Mucosa of gallbladder (tissue), 1 donor: ENCODE data around the gene TRIM40. TPM values are rescaled to one million over a fixed set of nuclear protein-coding genes. Genes with fewer than 3 reads are reported as not detected.
"Not testable (repeated sequence)": the region's sequence is repeated elsewhere in the genome, so short reads cannot be mapped to it uniquely, and the experiment has no call there.

Experiments used
- DNase-seq: peaks from one replicate; pipeline ENCODE4 v3.0.0-alpha.2; 2020; ENCODE audit warnings: low spot score
- total RNA-seq: library from RNA; stranded (reverse); gene quantifications from one replicate; pipeline ENCODE4 v1.2.1, GENCODE V29; 2021
- donor health status: DM: no; HTN: no; CAD: no.

Gene TRIM40
- total RNA-seq, 1 donor from 2014 or later, result not detected

DNA sequence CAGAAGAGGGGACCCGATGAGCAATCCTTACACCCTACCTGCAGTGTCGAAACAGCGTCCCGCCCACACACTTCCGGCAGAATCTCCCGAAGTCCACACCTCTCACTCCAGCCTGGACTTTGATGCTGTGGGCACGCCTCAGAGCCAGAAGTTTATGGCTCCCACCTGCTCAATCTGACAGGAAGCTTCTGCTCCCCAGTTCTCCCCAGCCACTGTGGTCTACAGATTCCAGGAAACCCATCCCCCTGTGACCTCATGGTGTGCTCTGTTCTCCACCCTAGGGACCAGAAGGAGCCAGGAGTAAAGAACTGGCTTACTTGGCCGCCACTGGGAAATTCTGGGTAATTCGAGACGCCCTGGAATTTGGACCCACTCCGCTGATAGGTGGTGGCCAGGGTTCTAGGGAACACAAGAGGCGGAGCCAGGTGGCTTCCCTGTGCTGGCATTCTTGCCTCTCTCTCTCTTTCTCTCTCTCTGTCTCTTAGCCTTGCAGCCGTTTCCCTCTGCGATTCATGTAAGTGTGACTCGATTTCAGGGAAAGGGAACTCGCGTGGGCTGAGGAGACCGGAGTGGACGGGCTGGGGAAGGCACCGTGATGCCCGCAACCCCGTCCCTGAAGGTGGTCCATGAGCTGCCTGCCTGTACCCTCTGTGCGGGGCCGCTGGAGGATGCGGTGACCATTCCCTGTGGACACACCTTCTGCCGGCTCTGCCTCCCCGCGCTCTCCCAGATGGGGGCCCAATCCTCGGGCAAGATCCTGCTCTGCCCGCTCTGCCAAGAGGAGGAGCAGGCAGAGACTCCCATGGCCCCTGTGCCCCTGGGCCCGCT, 27.4 kb downstream of the TRIM40 start, which contains the start of gene TRIM15:
TSS of gene TRIM15 (plus strand) at position 457 of the 828 bp plus-strand sequence. CDS start at position 596, 139 bp downstream.
- peak; percentile 82 for DNase-seq

DNA sequence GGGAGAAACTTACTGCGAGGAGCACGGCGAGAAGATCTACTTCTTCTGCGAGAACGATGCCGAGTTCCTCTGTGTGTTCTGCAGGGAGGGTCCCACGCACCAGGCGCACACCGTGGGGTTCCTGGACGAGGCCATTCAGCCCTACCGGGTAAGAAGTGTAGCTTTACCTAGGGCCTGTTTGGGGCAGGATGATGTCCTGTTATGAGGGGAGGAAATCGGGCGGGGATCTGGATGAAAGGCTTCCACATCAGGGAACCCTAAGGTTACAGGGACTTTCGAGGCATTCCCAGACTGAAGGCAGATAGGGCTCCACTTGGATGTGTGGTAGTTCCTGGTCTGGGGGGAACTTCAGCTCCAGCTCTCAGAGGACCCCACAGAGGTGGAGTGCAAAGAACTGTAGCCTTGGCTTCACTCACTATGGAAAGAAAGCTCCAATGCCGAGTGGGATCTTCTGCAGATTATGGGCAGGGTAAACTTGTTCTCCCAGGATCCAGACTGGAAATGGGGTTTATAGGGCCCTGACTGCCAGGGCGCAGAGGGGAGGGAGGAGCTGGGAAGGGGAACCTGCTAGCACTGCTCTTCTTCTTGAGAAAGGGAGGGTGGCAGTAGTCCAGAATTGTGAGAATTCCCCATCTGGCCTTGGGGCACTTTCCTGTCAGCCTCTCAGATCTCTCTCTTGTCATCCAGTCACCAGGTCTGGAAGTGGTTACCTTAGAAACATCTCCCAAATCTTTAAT, 28.1 kb downstream of the TRIM40 start:
- no peak for DNase-seq

DNA sequence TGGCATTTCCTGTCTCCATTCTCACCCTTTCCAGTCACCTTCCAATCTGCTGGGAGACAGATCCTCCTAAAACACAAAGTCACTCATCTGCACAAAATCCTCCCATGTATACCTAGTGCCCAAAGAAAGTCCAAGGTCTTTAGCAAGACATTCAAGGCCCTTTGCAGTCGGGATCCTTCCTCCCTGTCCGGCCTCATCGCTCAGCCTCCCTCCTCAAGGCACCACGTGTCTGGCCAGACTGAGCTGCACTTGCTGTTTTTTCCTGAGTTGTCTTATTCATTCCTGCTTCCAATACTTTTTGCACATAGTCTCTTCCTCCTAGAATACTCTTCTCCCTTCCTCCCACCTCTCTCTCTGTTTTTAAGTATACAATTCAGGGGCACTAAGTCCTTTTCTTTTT, 28.8 kb downstream of the TRIM40 start:
- DNase-seq, result no peak

DNA sequence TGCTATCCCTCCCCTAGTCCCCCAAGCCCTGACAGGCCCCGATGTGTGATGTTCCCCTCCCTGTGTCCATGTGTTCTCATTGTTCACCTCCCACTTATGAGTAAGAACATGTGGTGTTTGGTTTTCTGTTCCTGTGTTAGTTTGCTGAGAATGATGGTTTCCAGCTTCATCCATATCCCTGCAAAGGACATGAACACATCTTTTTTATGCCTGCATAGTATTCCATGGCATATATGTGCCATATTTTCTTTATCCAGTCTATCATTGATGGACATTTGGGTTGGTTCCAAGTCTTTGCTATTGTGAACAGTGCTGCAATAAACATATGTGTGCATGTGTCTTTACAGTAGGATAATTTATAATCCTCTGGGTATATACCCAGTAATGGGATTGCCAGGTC, 29.3 kb downstream of the TRIM40 start:
- DNase-seq, result not testable (repeated sequence)

DNA sequence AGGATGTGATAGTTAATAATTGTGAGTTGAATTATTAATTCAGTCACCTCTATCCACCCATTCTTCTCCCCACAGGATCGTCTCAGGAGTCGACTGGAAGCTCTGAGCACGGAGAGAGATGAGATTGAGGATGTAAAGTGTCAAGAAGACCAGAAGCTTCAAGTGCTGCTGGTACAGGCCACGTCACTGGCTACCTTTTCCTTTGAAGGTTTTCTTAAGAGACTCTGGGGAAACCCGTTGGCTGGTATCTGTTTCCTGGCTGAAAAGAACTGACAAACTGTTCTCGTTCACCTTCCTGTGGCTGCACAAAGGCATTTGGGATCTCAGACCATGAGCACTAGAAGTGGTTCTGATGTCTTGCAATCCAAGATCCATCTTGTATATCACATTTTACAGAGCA, 31.2 kb downstream of the TRIM40 start:
- no peak for DNase-seq

DNA sequence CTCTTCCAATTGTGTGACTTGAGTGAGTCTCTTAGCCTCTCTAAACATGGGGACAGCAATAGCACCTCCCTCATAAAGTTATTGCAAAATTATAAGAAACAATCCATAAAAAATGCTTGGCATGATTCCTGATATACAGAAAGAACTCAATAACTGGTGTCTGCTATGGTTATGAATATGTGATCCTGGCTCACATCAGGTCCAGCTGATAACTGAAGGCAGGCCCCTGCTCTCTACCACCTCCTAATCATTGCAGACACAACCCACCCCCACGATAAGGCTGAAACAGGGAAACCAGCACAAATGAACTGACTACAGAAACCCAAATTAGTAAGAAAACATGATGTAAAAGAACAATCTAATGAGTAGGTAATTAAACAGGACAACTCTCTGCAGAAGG, 32.8 kb downstream of the TRIM40 start:
- no peak for DNase-seq

DNA sequence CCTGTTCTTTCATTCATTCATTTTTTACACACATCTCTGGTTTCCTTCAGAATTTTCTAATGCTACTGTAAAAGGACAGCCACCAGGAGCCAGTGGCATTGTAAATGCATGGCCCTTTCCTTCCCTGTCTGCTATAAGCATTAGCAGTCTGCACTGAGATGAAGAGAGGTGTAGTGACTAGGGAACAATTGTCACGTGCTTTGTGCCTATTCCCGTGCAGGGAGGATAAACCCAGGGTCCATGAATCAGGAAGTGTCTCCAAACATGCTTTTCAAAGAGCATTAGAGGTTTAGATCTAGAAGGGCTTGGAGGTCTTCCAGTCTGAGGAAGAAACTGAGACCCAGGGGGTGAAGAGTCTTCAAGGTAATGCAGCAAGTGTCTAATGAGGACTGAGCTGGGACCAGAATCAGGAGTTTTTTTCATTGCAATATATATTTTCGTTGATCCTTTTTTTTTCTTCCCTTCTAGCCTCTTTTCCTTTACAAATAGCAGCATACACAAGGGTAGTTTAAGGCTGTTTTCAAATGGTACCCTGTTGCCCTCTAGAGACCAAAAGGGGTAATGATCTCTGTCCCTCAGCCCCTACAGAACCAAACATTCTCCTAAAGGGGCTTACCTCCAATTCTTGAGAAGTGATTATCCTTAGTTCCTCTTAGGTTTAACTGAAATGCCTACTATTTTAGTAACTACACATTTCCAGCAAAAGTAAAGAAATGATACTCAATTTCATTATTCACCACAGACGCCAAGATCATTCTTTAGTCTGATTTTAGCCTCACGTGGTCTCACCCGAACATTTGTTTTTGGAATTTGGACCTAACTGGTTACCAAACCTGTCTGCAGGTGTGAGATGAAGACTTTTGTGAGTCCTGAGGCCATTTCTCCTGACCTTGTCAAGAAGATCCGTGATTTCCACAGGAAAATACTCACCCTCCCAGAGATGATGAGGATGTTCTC, 34.0 kb downstream of the TRIM40 start:
- no peak for DNase-seq

DNA sequence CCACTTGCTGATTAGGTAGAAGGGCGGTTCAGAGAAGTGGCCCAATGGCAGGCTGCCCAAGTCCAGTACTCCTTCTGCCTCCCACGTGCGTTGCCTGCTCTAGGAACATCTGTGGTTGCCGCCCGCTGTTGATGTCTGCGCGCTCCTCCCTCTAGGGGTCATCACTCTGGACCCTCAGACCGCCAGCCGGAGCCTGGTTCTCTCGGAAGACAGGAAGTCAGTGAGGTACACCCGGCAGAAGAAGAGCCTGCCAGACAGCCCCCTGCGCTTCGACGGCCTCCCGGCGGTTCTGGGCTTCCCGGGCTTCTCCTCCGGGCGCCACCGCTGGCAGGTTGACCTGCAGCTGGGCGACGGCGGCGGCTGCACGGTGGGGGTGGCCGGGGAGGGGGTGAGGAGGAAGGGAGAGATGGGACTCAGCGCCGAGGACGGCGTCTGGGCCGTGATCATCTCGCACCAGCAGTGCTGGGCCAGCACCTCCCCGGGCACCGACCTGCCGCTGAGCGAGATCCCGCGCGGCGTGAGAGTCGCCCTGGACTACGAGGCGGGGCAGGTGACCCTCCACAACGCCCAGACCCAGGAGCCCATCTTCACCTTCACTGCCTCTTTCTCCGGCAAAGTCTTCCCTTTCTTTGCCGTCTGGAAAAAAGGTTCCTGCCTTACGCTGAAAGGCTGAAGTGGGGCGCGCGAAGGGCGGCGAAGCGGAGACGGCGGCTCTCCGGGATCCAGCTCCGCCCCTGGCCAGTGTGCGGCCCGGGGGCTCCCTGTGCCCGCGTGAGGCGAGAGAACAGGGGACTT, 35.9 kb downstream of the TRIM40 start:
- no peak for DNase-seq

DNA sequence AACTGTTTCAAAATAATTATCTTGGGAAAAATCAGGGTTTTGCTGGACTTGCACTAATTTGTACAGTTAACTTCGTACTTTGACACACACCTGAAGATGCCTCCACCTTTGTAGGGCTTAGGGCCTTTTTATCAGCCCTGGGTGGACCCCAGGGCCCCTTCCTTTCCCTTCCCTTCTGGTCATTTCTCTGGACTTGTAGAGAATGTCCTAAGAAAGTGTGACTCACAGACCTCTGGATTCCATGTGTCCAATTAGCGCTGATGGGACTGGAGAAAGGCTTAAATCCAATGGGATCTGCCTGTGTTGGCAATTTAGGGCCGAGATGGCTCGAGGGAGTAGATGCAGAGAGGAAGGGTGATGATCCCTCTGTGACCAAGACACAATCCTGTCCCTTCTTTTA, 36.7 kb downstream of the TRIM40 start:
- DNase-seq, result no peak

DNA sequence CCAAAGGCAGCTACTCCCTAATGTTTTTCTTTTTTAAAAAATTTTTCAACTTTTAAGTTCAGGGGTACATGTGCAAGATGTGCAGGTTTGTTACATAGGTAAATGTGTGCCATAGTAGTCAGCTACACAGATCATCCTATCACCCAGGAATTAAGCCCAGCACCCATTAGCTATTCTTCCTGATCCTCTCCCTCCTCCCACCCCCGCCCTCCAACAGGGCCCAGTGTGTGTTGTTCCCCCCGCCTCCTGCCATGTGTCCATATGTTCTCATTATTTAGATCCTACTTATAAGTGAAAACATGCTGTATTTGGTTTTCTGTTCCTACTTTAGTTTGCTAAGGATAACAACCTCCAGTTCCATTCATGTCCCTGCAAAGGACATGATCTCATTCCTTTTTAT, 39.8 kb downstream of the TRIM40 start:
- DNase-seq, result no peak

DNA sequence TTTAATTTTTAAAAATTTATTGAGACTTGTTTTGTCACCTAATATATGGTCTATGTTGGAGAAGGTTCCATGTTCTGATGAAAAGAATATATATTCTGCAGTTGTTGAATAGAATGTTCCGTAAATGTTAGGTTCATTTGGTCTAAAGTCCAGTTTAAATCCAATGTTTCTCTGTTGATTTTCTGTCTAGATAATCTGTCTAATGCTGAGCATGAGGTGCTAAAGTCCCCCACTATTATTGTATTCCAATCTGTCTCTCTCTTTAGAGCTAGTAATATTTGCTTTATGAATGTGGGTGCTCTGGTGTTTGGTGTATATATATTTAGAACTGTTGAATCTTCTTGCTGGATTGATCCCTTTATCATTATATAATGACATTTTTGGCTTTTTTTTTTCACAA, 42.9 kb downstream of the TRIM40 start:
- DNase-seq, result no peak

DNA sequence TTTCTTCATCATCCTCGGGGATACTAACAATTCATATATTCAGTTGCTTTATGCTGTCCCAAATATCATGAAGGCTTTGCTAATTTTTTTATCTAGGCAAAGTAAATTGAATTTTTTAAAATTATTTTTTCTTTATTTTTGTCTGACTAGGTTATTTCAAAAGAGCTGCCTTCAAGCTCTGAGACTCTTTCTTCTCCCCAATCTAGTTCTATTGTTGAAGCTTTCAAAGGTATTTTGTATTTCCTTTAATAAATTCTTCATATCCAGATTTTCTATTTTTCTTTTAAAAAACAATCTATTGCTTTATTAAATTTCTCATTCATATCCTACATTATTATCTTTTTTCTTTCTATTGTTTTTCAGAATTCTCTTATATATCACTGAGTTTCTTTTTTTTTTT, 44.2 kb downstream of the TRIM40 start:
- no peak for DNase-seq

DNA sequence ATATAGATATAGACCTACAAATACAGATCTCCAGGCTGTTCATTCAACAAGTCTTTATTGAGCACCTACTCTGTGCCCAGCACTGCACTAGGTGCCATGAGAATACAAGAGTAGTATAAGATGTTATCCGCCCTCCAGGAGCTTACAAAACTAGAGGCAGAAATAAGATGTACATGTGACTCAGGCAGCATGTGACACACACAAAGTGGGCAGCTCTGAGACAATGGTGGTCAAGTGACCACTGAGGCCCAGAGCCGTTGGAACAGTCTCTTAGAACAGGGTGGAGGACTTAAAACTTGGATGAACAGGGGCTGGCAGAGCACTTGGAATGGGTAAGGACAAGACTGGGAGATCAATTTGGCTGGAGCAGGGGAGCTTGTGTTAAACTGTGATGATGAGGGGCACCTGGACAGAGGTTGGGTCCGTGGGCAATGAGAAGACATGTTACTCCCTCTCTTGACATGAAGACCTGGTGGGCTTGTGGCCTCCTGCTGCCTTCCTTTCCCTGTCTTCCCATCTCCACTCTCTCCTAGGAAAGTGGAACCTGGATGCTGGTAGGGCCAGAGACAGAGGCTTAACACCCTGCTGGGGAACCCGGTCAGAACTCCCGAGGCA, 48.6 kb downstream of the TRIM40 start:
- no peak for DNase-seq

DNA sequence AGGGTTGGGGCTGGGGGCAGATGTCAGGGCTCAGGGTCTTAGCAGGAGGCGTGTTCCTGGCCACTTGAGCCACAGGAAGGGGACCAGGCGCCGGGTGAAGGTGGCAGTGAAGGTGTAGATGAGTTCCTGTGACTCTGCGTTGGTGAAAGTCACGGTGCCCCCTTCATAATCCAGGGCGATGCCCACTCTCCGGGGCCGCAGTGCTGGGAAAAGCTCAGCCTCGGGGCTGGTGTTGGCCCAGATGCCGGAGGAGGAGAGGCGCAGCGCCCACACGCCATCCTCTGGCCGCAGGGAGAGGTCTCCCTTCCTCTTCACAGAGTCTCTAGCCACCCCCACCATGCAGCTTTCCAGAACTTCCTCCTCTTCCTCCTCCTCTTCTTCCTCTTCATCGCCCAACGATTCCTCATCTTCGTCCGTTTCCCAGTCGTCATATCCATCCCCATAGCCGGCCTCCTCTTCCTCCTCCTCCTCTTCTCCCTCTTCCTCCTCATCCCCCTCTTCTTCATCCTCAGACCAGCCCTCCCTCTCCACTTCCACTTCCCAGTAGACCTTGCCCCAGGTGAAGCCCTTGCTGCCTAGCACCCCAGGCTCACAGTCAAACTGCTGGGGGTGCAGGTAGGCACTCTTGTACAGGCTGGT, 50.0 kb downstream of the TRIM40 start:
- DNase-seq, result no peak

DNA sequence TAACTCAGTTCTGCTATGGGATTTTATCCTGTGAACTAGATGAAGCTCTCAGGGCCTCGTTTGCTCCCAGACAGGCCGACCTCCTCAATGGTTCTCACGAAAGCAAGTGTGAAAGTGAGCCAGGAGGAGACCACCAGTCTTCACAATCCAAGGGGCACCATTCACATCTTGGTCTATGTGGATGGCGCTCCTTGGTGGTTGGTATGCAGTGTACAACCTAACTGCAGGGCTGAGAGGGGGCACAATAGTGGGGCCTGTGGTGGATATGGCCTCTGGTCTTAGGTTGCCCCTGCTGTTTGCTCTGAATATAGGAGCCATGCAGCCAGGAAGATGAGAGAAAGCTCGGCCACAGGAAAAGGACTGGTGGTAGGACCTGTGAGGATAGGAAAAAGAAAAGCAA, 52.6 kb downstream of the TRIM40 start:
- DNase-seq, result no peak

DNA sequence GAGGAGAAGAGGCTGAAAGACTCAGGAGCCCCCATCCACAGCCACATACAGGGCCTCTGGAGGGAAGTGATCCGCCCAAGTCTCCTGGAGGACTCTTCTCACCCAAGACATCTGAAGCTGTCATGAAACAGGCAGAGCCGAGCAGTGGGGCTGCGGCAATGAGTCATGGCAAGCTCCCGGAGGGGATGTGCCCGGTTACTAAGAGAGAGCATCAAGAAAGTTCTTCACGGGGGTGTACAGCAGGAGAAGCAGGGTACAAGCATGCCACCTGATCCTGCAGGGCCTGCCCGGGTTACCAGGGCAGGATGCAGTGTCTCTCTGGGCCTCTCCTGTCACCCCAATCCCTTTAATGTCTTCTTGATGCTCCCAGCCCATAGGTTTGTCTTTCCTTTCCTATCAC, 56.1 kb downstream of the TRIM40 start:
- no peak for DNase-seq

DNA sequence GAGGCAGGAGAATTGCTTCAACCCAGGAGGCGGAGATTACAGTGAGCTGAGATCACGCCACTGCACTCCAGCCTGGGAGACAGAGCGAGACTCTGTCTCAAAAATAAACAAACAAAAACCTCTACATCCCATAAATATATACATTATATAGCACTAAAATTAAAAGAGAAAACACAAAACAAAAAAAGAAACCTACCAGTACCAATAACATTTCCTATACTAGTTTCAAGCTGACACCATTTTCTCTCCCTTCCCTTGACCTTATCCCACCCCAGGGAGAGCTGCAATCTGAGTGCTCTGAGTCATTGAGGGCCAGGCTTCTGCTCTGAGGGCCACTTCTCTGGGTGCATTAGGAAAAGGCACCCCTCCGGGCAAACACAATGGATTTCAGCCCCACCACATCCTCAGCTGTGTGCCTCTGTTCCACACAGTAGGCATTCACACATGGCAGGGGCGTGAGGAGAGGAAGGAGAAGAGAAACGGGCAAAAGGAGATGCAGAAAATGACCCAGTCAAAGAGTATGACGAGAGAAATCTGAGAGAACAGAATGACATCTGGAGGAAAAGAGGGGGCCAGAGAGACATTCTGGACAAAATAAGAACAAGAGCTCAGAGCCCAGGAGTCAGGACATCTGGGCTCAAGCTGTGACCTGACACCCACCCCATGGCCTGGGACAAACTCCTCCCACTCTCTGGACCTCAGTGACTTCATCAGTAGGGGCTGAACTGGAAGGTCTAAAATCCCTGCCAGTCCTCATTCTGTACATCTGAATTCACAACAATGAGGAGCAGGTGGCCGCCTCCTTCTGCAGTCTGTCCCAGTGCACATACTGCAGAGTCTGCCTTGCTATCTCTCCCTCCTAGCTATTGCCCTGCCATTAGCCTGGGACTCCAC, 59.1 kb downstream of the TRIM40 start:
- peak; percentile 7 for DNase-seq

DNA sequence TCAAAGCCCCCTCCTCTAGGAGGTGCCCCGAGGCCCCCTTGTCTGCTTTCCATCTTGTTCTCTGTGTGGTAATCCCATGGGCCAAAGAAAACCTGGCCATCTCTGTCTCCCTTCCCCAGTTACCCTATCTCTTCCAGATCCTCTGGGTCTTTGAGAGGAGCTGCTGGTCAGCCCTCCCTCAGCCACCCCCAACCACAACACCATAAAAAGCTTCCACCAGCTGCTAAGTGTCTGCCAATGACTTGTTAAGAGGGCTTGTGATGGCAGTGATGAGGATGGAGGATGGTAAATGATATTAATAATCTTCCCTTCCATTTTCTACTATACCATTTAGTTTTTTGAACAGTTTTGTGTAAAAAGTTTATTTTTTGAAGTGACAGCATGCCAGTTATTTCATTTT, 60.0 kb downstream of the TRIM40 start:
- no peak for DNase-seq

DNA sequence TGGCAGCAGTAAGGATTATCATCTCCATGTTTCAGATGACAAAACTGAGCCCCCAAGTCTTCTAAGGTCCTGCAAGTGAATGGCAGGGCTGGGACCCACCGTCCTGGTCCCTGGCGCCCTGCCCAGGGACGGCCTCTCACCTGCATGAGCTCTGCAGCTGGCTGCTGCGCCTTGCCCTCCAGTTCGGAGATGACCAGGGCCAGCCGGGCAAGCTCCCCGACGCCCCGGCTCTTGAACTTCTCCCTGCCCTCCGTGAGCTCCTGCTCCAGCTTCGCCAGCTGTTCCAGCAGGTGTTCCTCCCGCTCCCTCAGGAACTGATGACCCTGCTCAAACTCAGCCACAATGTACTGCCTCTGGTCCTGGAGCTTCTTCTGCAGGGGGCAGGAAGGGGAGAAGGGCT, 60.4 kb downstream of the TRIM40 start:
- no peak for DNase-seq
